Esophagus muscularis mucosa (tissue), 4 donors: Measurements from ENCODE around the gene NSDHL.

ENCODE experiments used
- EP300 ChIP-seq: sonication (generic); formaldehyde crosslinking; IDR thresholded peaks from one replicate; pipeline ENCODE4 v1.6.1; 2017; ENCODE audit warnings: antibody characterized with exemption
- POLR2A ChIP-seq: fragments of 450-650 bp; IDR thresholded peaks from one replicate; pipeline ENCODE4 v1.6.1; 2017; ENCODE audit warnings: antibody characterized with exemption, moderate library complexity, mild to moderate bottlenecking, low read depth
- TF ChIP-seq, protein P1 (sequence below), 3 experiments: fragments of 200-600 bp in 2 of 3; fragments of 450-650 bp in 1 of 3; sonication (generic) in 2 of 3; IDR thresholded peaks; one replicate each; pipeline ENCODE4 v1.5.1; 2017 to 2019; ENCODE audit warnings: antibody characterized with exemption in 3 of 3, mild to moderate bottlenecking in 2 of 3, moderate library complexity in 1 of 3

- TF ChIP-seq, protein P1, sequence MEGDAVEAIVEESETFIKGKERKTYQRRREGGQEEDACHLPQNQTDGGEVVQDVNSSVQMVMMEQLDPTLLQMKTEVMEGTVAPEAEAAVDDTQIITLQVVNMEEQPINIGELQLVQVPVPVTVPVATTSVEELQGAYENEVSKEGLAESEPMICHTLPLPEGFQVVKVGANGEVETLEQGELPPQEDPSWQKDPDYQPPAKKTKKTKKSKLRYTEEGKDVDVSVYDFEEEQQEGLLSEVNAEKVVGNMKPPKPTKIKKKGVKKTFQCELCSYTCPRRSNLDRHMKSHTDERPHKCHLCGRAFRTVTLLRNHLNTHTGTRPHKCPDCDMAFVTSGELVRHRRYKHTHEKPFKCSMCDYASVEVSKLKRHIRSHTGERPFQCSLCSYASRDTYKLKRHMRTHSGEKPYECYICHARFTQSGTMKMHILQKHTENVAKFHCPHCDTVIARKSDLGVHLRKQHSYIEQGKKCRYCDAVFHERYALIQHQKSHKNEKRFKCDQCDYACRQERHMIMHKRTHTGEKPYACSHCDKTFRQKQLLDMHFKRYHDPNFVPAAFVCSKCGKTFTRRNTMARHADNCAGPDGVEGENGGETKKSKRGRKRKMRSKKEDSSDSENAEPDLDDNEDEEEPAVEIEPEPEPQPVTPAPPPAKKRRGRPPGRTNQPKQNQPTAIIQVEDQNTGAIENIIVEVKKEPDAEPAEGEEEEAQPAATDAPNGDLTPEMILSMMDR (IDR thresholded peaks at IDR 0.05): no peak
- TF ChIP-seq EP300: no peak
- no peak for TF ChIP-seq POLR2A
Observed at GRCh38 chrX:152861826-152862225, 31.0 kb downstream of the NSDHL start.
